ENCODE measurements around the gene SLC6A9.

GRCh38 chr1:44033756-44034155 is 2.5 kb upstream of the SLC6A9 start:
- TF ChIP-seq CTCF (IDR thresholded peaks at IDR 0.05) = no peak
- TF ChIP-seq POLR2A (IDR thresholded peaks at IDR 0.05) = no peak
- no peak for TF ChIP-seq POLR2AphosphoS5 (IDR thresholded peaks at IDR 0.05)

Data from prostate gland (tissue), 2 donors.